ENCODE data around the gene LEKR1.

GRCh38 chr3:157075693-157076420 lies 249.7 kb downstream of the LEKR1 start:
- no peak for TF ChIP-seq CTCF (IDR thresholded peaks at IDR 0.05)
- no peak for TF ChIP-seq POLR2A (IDR thresholded peaks at IDR 0.05)
